GM12801 (cell line): ENCODE measurements around the gene EPS8.

Experiments used
- CTCF ChIP-seq: IDR thresholded peaks from one replicate; pipeline ENCODE4 v1.5.1; 2011; ENCODE audit warnings: control low read depth; ENCODE audit not compliant: insufficient read length; ENCODE audit errors: extremely low read depth

Gene EPS8

GRCh38 chr12:15613981-15614380, 175.2 kb downstream of the EPS8 start:
- TF ChIP-seq CTCF = no peak

- TF ChIP-seq CTCF = no peak
Observed at GRCh38 chr12:15608941-15609340, 180.2 kb downstream of the EPS8 start.

- TF ChIP-seq CTCF = no peak
Observed at GRCh38 chr12:15608406-15608805, 180.8 kb downstream of the EPS8 start.

GRCh38 chr12:15605881-15606590, 183.2 kb downstream of the EPS8 start:
- no peak for TF ChIP-seq CTCF

- no peak for TF ChIP-seq CTCF
Observed at GRCh38 chr12:15603474-15604085, 185.6 kb downstream of the EPS8 start.

GRCh38 chr12:15602051-15602672, 187.0 kb downstream of the EPS8 start:
- no peak for TF ChIP-seq CTCF

GRCh38 chr12:15601210-15601800, 187.9 kb downstream of the EPS8 start:
- TF ChIP-seq CTCF = no peak
